NCI-H128 (cell line): Measurements from ENCODE around the gene ELANE.

ENCODE experiments used
- DNase-seq: peaks from one replicate; lab custom pipeline; 2025; ENCODE audit not compliant: unreplicated experiment; lab: John Stamatoyannopoulos, UW

The ELANE gene

DNA sequence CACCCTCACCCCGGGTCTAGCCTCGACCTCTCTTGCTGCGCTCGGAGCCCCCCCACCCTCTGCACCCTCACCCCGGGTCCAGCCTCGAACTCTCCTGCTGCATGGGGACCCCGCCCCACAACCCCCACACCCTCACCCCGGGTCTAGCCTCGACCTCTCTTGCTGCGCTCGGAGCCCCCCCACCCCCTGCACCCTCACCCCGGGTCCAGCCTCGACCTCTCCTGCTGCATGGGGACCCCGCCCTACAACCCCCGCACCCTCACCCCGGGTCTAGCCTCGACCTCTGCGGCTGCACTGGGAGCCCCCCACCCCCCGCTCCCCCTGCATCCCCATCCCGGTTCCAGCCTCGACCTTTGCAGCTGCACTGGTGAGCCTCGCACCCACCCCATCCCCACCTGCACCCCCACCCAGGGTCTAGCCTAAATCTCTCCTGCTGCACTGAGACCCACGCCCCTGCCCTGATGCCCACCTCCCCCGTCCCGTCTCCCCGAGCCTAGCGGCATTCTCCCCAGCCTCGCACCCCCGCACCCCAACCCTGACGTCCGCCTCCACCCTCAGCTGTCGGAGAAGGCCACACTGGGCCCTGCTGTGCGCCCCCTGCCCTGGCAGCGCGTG lies 9.1 kb downstream of the ELANE start:
- no peak for DNase-seq

DNA sequence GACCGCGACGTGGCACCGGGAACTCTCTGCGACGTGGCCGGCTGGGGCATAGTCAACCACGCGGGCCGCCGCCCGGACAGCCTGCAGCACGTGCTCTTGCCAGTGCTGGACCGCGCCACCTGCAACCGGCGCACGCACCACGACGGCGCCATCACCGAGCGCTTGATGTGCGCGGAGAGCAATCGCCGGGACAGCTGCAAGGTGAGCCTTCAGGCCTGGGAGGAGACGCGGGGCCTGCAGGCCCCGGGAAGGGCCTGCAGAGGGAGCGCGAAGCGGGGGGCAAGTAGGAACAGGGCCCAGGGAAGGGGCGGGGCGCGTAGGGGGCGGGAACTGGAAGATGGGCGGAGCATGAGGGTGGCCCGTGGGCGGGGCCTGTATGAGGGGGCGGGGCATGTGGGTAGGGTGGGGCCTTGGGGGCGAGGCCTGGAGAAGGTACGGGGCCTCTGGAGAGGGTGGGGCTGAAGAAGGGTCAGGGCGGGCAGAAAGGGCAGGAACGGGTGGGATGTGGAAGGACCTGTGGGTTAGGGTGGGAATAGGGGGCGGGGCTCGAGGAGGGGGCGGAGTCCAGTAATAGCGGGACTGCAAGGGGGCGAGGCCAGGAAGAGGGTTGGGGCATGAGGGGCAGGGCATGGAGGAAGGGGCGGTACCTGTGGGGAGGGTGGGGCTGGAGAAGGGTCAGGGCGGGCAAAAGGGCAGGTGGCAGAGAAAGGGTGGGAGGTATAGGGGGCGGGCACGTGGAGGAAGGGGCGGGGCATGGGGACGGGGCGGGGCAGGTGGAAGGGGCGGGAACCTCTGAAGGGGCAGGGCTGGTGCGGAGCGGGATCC lies 9.9 kb downstream of the ELANE start:
- no peak for DNase-seq

DNA sequence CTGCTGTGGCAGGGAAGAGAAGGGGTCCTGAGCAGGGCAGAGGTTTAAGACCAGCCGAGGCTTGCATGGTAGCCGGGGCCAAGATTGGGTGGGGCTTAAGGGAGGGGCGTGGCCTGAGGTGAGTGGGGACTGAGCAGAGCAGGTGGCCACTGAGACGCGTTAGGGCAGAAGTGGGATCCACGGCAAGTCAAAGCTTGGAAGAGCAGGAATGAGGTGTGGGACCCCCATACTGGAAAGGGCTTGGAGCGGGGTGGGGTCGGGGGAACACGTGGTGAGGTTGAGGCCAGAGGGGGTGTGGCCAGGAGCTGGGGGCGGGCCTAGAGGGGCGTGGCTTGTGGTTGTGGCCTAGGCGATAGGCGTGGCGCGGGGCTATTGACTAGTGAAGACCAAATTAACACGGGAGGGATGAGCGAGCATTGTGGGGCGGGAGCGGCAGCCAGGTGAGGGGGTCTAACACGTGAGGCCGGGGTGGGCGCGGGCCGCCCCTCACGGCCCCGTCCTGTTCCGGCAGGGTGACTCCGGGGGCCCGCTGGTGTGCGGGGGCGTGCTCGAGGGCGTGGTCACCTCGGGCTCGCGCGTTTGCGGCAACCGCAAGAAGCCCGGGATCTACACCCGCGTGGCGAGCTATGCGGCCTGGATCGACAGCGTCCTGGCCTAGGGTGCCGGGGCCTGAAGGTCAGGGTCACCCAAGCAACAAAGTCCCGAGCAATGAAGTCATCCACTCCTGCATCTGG lies 10.6 kb downstream of the ELANE start:
- DNase-seq, result no peak

DNA sequence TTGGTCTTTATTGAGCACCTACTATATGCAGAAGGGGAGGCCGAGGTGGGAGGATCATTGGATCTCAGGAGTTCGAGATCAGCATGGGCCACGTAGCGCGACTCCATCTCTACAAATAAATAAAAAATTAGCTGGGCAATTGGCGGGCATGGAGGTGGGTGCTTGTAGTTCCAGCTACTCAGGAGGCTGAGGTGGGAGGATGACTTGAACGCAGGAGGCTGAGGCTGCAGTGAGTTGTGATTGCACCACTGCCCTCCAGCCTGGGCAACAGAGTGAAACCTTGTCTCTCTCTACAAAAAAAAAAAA lies 11.2 kb downstream of the ELANE start:
- DNase-seq, result no peak

DNA sequence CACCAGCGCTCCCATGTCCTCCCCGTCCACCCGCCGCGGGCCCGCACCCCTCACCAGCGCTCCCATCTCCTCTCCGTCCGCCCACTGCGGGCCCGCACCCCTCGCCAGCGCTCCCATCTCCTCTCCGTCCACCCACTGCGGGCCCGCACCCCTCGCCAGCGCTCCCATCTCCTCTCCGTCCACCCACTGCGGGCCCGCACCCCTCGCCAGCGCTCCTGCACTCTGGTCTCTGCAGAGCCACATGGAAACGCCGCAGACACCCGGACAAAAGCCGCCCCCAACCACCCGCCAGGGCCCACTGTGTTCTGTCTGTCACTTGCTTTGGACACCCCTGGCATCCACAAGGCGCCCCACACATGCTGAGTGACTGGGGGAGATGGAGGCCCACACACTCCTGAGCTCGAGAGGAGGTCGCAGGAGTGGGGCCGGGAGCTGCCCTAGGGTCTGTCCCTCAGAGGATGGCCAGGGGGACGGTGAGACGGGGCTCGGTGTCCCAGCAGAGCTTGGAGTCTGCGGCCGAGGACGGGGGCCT lies 14.7 kb downstream of the ELANE start:
- DNase-seq, result no peak

DNA sequence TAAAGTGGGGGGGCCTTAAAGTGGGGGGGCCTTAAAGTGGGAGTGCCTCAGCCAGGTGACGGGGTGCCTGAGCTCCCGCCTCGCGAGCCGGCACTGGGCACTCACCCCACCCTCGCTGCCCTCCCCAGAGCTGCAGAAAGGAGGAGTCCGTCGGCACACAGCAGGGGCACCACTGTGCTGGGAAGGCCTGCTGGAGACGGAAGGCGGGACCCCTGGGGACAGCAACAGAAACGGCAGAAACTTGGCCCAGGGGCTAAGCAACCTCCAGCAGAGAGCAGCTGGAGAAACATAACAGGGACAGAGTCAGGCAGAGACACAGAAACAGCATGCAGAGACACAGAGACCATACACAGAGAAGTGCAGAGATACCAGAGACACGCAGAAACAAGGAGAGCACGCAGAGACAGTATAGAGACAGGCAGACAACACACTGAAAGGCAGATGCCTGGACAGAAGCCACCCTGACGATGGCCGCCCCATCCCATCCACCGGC lies 15.2 kb downstream of the ELANE start:
- DNase-seq, result no peak

DNA sequence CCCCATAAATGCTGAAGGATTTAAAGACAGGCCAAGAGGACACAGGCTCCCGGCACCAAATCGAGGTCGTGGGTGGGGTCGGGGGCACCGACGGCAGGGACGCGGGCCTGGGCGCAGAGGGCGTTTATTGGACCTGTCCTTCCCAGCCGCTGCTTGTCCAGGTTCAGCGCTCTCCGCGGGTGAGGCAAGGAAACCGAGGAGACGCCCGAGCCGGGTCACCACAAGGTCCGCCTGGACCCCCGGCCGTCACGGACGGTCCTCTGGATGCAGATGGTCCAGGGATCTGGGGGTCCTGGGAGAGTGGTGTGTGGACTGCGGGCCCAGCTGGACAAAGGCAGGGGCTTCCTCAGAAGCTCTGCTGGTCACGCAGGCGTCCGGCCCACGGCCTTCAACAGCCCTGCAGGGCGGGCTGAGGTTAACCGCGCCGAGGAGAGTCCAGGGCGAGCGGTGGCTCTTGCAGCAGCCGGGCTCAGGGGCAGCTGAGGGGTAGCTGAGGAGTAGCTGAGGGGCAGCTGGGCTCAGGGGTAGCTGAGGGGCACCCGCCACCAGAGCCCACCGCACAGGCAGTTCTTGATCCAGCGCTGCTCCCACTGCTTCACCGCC lies 15.9 kb downstream of the ELANE start:
- no peak for DNase-seq

DNA sequence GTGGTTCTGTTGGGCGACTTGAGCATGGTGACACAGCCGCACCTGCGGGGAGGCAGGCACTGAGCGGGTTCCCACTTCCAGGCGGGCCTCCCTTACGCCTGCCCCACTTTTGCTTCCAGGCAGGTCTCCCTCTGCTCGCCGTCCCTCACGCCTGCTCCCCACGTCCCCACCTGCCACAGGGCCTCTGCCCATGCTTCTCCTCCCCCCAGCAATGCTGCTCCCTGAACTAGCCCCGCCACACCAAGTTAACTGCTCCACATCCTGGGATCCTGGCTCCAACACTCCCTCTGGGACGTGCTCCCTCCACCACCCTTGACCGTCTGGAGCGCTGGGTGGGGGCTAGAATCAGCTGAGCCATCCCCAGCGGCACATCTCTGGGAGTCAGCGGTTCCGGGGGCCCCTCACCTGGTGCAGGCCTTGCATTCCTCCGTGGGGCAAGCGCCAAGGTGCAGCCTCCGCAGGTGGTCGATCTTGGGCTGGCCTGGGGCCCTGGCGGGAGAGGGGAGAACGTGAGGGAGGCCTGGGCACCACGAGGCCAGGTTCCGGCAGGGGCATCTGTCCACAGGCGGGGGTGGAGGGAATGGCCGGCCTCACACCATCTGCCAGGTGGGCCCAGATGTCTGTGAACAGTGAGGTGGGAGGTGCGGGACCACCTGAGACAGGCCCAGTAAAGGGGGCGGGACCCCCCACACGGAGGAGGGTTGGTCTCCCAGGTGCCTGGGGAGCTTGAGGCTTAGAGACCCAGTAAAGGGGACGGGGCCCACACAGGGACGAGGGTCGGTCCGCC lies 16.5 kb downstream of the ELANE start:
- DNase-seq, result no peak

DNA sequence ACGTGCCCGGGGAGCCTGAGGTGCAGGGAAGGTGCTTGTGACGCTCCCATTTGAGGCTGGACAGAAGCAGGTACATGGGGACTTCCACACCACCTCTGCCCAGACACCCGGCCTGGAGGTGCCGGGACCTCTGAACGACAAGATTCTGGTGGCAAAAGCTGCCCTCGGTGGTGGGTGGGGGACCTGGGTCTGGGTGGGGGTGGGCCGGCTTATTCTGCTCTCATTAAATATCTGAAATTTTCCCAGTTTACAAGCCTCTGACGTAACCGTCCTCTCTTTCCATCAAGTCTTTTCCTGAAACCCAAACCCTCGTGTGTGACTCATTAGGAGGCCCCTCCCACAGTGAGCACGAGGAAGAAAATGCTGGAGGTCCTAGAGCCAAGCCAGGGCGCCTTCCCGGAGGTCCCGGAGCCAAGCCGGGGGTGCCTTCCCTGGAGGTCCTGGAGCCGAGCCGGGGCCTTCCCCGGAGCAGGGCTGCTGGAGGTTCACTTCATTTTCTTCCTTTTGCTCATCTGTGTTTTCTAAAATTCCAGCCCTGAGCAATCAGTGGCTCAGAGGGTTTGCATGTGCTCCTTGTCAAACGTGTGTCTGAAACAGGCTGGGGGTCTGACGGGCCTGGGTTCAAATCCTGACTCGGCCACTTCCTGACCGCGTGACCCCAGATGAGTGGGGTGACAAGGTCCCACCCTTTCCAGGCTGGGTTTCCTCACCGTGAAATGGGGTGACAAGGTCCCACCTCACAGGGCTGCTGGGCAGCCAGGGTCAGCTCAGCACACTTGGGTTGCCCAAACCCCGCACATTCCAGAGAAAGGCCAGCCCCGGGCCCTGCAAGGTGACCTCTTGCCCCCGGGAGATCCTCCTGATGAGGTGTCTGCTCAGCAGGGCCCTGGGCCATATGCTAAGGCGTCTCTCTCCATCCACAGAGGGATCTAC lies 17.4 kb downstream of the ELANE start:
- no peak for DNase-seq

DNA sequence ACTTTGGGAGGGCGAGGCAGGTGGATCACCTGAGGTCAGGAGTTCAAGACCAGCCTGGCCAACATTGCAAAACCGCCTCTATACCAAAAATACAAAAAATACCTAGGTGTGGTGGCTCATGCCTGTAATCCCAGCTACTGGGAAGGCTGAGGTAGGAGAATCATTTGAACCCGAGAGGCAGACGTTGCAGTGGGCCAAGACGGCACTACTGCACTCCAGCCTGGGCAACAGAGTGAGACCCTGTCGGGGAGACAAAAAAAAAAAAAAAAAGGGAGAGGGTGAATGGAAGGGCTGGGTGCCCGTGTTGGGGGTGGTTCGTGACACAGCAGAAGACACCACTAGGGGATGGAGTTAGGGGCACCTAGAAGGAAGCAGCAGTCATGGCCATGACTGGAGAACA lies 18.2 kb downstream of the ELANE start:
- DNase-seq, result no peak

DNA sequence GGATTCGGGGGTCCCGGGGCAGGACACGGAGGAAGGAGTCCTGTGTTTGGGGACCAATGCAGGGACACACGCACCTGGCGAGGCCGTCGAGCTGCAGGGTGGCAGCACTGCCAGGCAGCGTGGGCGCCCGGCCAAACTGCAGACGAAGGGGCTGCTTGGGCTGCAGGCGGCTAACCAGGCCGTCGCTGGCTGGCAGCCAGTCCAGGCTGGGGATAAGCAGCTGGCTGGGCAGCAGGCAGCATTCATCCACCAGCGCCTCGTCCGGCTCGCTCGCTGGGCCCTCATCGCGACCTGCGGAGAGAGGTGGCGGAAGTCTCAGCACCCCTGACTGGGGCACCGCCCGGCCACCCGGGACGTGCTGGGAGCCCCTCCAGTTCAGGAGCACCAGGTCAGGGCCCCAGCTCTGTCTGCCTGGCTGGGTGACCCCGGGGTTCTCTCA lies 18.9 kb downstream of the ELANE start:
- DNase-seq, result no peak

DNA sequence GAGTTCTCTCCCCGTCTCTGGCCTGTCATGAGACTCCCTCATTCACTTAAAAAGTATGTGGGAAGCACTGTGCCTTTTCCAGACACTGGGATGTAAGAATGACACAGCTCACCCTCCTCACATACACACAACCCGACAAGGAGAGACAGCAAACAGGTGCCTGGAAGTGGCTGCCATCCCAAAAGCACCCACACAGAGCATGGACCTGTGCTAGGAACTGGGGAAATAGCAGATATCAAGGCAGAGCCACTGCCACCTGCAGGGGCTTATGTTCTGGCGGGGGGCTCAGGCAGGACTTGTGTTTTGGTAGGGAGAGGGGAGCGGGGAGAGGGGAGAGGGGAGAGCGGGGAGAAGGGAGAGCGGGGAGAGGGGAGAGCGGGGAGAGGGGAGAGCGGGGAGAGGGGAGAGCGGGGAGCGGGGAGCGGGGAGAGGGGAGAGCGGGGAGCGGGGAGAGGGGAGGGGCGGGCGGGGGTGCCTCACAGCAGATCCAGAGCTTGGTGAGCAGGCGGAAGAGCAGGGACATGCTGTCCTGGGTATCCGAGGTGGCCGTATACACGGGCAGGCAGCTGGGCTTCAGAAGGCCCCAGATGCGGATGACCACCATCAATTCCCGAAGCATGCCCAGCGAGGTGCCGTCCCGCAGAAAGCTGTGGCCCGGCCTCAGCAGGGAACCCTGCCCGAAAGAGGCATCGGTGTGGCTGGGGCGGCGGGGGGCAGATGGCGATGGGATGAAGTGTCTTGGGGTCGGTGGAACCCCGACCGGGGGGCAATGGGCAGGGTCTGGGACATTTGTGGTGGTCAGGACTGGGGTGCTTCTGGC lies 19.6 kb downstream of the ELANE start:
- no peak for DNase-seq

DNA sequence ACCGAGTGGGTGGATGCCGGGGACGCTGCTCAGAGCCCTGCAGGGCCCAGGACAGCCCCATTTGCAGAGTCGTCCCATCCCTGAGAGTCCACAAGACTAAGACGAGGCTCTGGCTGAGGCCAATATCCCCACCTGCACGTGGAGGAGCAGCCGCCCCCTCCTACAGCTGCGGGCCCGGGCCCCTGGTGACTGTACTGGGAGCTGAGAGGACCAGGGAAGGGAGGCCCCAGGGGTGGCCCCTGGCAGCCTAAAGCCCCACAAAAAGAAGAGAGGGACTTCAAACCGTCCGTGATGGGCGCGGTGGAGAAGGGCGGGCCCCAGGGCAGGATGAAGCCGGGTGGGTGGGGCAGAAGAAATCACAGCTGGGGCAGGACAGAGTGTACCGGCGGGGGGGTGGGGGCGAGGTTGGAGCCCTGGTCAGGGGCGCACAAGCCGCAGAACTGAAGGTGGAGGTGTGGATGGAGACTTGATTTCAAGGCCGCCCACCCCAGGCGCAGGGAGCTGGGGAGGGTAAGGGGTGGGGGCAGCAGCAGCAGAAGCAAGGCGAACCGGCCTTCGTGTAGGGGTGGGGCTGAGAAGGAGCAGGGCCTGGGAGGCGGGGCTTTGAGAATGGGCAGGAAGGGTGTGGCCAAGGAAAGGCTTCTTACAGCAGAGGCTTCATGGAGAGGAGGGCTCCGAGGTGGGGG lies 20.3 kb downstream of the ELANE start:
- no peak for DNase-seq

DNA sequence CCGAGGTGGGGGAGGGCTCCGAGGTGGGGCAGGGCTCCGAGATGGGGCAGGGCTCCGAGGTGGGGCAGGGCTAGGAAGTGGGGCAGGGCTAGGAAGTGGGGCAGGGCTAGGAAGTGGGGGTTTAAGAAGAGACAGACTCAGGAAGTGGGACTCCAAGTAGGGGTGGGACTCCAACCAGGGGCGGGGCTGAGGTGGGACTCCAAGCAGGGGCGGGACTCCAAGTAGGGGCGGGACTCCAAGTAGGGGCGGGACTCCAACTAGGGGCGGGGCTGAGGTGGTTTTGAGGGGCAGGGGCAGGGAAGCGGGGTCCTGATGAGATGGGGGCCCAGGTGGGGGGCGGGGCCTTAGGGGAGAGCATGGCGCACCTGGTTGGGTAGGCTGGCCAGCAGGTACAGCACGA lies 21.0 kb downstream of the ELANE start:
- DNase-seq, result no peak

DNA sequence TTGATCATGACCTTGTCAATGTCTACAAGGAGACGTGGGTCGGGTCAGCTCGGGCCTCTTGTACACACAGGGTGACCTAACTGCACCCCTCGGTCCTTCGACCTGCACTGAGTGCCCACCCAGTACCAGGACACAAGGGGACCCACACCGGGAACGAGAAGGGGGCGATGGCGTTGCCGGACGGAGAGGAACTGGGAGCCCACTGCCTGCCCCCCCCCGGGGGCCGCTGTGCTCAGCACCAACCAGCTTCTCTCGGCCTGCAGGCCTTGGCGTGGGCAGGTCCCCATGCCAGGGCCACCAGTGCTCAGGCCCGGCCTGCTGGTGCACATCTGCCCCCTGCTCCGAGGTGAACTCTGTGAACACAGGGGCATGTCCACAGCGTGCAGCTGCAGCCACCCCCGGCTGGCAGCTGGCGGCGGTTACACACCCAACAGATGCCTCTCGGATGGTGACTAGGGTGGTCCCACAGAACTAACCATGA lies 21.5 kb downstream of the ELANE start:
- DNase-seq, result no peak

DNA sequence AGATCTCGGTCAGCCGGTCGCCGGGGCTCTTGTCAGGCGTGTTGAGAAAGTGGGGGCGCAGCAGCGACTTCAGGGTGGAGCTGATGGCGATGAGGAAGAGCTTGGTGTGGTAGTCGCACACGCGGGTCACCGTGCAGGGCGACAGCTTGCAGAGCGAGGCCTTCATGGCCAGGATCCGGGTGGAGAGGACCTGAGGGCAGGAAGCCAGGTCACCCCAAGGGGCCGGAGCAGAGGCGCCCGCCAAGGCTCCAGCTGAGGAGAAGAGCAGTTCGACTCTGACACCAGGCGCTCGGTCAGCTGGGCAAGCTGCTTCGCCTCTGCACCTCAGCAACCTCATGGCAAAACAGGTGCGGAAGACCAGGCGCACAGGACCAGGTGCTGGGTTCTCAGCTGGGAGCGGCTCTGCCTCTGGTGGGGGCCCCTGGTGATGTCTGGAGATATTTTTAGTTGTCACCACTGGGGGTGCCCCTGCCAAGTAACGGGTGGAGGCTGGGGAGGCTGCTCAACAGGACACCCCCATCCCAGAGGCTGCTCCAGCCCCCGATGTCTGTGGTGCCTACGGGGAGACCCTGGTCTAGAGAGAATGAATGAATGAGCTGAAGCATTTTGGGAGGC lies 23.3 kb downstream of the ELANE start:
- no peak for DNase-seq

DNA sequence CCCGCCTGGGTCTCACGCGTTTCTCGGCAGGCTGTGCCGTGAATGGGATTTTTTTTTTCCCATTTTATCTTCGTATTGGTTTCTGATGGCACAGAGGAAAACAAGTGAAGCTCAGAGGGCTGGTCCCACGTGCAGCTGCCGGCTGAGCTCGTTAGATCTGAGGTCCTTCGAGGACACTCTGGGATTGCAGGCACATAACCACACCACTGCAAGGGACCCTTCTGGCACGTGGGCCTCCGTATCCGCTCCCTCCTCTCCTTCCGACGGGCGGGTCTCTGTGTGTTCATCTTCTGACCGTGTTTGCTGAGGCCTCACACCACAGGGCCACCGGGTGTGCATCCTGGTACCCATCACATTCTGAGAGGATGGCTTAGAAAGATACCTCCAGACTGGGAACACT lies 24.0 kb downstream of the ELANE start:
- no peak for DNase-seq
